Vagina (tissue), 2 donors: Measurements from ENCODE around the gene TNFRSF19.

ENCODE experiments used
- POLR2AphosphoS5 ChIP-seq, 2 donors: sonication (generic); formaldehyde crosslinking; IDR thresholded peaks; one replicate each; pipeline ENCODE4 v1.9.0; 2017; ENCODE audit warnings: antibody characterized with exemption in 2 of 2, mild to moderate bottlenecking in 2 of 2, low read depth in 1 of 2; ENCODE audit not compliant: insufficient read depth in 1 of 2
- TF ChIP-seq, protein P1 (sequence below), 3 experiments: fragments of 450-650 bp in 2 of 3; fragments of 200-600 bp in 1 of 3; sonication (generic) in 1 of 3; IDR thresholded peaks; one replicate each; pipeline ENCODE4 v1.5.1; 2017 to 2019; ENCODE audit warnings: antibody characterized with exemption in 3 of 3, mild to moderate bottlenecking in 2 of 3, moderate library complexity in 2 of 3

DNA sequence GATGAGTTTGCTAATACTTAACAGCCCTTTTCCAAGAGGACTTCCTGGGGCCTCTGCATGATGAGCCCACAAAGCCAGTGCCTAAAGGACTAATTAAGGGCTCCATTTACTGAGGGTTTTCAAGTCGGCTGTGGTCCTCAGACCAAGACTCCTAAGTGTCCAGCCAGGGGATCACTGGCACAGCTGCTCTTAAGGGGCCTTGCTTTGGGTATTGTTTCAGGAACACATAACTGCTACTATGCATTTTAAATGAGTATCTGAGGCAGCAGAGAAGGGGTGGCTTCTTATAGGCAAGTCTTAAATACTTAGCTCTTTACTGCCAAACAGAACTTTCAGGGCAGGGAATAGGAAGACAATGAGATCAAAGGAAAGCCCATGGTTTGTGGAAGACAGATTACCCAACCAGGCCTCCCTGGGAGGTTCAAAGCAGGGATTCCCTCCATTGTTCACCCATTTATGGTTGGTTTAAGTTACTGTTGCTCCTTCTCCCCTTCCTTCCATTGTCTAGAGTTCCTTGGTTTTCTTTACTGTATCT lies 61.9 kb downstream of the TNFRSF19 start:
- TF ChIP-seq, protein P1, sequence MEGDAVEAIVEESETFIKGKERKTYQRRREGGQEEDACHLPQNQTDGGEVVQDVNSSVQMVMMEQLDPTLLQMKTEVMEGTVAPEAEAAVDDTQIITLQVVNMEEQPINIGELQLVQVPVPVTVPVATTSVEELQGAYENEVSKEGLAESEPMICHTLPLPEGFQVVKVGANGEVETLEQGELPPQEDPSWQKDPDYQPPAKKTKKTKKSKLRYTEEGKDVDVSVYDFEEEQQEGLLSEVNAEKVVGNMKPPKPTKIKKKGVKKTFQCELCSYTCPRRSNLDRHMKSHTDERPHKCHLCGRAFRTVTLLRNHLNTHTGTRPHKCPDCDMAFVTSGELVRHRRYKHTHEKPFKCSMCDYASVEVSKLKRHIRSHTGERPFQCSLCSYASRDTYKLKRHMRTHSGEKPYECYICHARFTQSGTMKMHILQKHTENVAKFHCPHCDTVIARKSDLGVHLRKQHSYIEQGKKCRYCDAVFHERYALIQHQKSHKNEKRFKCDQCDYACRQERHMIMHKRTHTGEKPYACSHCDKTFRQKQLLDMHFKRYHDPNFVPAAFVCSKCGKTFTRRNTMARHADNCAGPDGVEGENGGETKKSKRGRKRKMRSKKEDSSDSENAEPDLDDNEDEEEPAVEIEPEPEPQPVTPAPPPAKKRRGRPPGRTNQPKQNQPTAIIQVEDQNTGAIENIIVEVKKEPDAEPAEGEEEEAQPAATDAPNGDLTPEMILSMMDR (IDR thresholded peaks at IDR 0.05): no peak
- TF ChIP-seq POLR2AphosphoS5 (IDR thresholded peaks at IDR 0.05; ENCODE audit: insufficient read depth in 1 of 2, low read depth in 1 of 2): no peak
